Measurements from ENCODE around the gene HSD17B13. TPM values are rescaled to one million over a fixed set of nuclear protein-coding genes. Genes with fewer than 3 reads are reported as not detected.

Gene HSD17B13
- total RNA-seq, 4 donors from 2014 or later: 0.22 to 1.7 (median 0.39) TPM

DNA sequence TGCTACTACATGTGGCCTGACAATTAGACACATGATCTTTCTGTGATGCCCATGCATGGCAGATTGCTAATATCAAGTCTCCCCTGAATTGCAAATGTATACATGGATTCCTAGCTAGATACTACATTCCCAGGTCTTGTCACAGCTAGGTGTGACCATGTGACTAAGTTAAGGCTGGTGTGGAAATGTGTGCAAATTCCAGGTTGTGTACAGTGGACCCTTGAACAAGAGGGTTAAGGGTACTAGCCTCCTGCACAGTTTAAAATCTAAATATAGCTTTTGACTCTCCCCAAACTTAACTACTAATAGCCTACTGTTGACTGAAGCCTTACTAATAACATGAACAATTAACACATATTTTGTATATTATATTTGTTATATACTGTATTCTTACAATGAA, 48.4 kb downstream of the HSD17B13 start:
- Histone ChIP-seq H3K9me3 (no peaks in the 10 kb centered on the region), H3K36me3 (no peaks in the 10 kb centered on the region), H3K27ac (no peak overlapping the region), H3K4me3 (replicated peaks in 1 of 3) (no peak overlapping the region), H3K27me3 (no peaks in the 10 kb centered on the region), H3K4me1 (peaks cover 0 to 3% of the 10 kb centered on the region in 2 donors)
- intact Hi-C loops (cut with DNase I): no loop called here
- TF ChIP-seq CTCF (IDR thresholded peaks at IDR 0.05): no peak
- TF ChIP-seq POLR2A (IDR thresholded peaks at IDR 0.05): no peak
- no peak for DNase-seq

DNA sequence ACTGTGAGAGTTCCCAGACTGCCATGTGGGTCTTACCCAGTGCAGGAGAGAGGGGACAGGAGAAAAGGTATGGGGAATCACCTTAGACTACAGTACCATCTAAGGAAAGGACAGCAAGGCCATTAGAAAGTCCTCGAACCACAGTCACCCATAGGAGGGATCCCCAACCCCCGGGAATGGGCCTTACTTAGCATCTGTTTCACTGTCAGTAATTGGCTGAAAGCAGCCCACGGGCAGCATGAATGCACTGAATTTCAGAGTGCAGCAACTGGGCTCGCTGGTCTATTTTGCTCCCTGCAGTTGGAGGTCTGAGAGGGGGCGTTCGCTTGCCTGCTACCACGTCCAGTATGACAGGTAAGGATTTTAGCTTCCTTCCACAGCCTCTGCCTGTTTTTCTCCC, 51.9 kb downstream of the HSD17B13 start:
- Histone ChIP-seq H3K27ac (no peak overlapping the region), H3K36me3 (no peaks in the 10 kb centered on the region), H3K4me3 (replicated peaks in 1 of 3) (no peak overlapping the region), H3K9me3 (no peaks in the 10 kb centered on the region), H3K27me3 (no peaks in the 10 kb centered on the region), H3K4me1 (no peaks in the 10 kb centered on the region)
- 77% methylated on average over 7 of the region's 7 CpGs for WGBS, 2 donors
- no peak for TF ChIP-seq POLR2A (IDR thresholded peaks at IDR 0.05)
- TF ChIP-seq CTCF (IDR thresholded peaks at IDR 0.05): no peak
- no peak for DNase-seq
- intact Hi-C loops (cut with DNase I): no loop called here

DNA sequence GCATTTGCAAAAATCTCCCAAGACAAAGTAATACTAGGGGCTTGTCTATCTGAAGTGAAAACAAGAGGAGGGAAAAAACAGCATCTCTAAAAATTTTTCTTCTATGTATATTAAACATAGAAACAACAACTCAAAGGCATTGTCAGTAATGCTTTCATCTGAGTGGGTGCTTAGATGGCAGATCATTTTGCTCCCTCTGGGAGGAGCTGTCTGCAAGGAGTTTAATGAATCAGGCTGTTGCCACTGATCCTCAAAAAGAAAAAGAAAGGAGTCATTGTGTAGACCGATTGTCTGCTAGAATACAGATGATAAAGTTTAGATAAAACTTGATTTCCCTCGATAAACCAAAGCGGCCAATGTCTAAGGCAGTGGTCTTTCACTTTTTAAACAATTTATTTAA, 52.5 kb downstream of the HSD17B13 start:
- DNase-seq: no peak
- WGBS, 2 donors: 46 to 55% methylated on average over 3 of the region's 3 CpGs
- Histone ChIP-seq H3K27ac (no peak overlapping the region), H3K4me3 (replicated peaks in 1 of 3) (no peak overlapping the region), H3K27me3 (no peaks in the 10 kb centered on the region), H3K4me1 (no peaks in the 10 kb centered on the region), H3K9me3 (no peaks in the 10 kb centered on the region), H3K36me3 (no peaks in the 10 kb centered on the region)
- TF ChIP-seq CTCF (IDR thresholded peaks at IDR 0.05): peak in 2 of 6 experiments; percentile 25 to 36
- TF ChIP-seq POLR2A (IDR thresholded peaks at IDR 0.05): no peak
- intact Hi-C loops (cut with DNase I): no loop called here

DNA sequence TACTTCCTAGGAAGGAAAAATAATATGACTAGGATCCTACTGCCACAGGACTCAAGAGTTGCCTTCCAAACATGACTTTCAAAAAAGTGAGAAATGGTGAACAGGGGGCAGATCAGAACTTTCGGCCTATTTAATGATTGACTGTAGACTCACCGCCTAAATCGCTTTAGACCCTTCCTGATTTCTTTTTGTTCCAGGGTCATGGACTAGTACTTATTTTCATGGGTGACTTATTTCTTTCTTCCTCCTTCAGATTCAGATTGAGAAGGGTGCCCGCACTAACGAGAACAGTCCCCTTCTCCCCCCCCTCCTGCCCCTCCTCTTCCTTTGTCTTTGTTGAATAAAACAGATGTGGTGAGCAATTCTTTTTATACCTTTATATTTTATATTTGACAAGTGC, 54.3 kb downstream of the HSD17B13 start:
- Histone ChIP-seq H3K36me3 (no peaks in the 10 kb centered on the region), H3K4me1 (no peaks in the 10 kb centered on the region), H3K9me3 (no peaks in the 10 kb centered on the region), H3K27me3 (no peaks in the 10 kb centered on the region), H3K27ac (no peak overlapping the region), H3K4me3 (replicated peaks in 1 of 3) (no peak overlapping the region)
- WGBS, 2 donors: 86 to 89% methylated on average over 5 of the region's 5 CpGs
- TF ChIP-seq CTCF (IDR thresholded peaks at IDR 0.05) (no peak), POLR2A (IDR thresholded peaks at IDR 0.05) (no peak)
- intact Hi-C loops (cut with DNase I): no loop called here
- no peak for DNase-seq

DNA sequence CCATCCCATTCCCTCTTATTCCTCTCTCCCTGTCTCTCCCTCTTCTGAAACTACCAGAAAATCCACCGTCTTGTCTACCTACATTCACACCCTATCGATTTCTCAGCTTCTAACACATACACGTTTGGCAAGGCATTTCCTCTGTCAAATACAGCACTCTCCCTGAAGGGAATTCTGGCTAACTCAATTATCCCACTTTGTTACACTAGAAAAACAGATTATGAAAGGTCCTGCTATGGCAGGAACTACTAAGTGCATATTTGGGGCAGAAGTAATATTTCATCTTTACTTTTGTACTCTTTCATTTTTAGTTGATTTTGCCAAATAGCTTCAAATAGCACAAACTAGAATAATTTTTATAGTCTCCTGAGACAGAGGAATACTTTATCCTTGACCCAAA, 55.7 kb downstream of the HSD17B13 start:
- Histone ChIP-seq H3K27me3 (no peaks in the 10 kb centered on the region), H3K9me3 (no peaks in the 10 kb centered on the region), H3K4me1 (no peaks in the 10 kb centered on the region), H3K27ac (no peak overlapping the region), H3K36me3 (no peaks in the 10 kb centered on the region), H3K4me3 (replicated peaks in 1 of 3) (no peak overlapping the region)
- intact Hi-C loops (cut with DNase I): no loop called here
- 53 to 56% methylated on average over 3 of the region's 3 CpGs for WGBS, 2 donors
- TF ChIP-seq CTCF (IDR thresholded peaks at IDR 0.05) (no peak), POLR2A (IDR thresholded peaks at IDR 0.05) (no peak)
- no peak for DNase-seq

Measured in thyroid gland (tissue), 4 donors.